HEK293 (cell line): ENCODE measurements around the gene TEAD1.

Experiments
- CTCF ChIA-PET: fragments of 350-600 bp; formaldehyde crosslinking; extraction: SDS; loops from one replicate; lab custom pipeline; 2021; ENCODE audit warnings: antibody characterized with exemption; lab: Yijun Ruan, JAX
- POLR2A ChIA-PET: fragments of 300-600 bp; formaldehyde crosslinking; extraction: SDS; loops from one replicate; lab custom pipeline; 2020; ENCODE audit warnings: antibody characterized with exemption, inconsistent platforms; lab: Yijun Ruan, JAX
- H3K27ac ChIP-seq: fragments of 200-500 bp; sonication (Bioruptor generic); 2 replicates; pipeline ENCODE4 v1.5.1; 2014; ENCODE audit warnings: low read depth, low read length, control low read depth, inconsistent platforms; ENCODE audit errors: extremely low read depth
- H3K36me3 ChIP-seq, 2 experiments: fragments of 200-500 bp in 1 of 2; sonication (Bioruptor generic) in 1 of 2; 1 replicate in 1 of 2; 2 replicates in 1 of 2; pipeline ENCODE4 v1.5.1; 2014 to 2017; ENCODE audit warnings: inconsistent platforms in 2 of 2, low read length in 2 of 2; ENCODE audit not compliant: control insufficient read depth in 2 of 2, insufficient read depth in 1 of 2
- H3K4me1 ChIP-seq: fragments of 200-500 bp; sonication (Bioruptor generic); 2 replicates; pipeline ENCODE4 v1.5.1; 2014; ENCODE audit warnings: mild to moderate bottlenecking, low read length, inconsistent platforms; ENCODE audit not compliant: control insufficient read depth, insufficient read depth
- H3K4me3 ChIP-seq: 2 replicates; pipeline ENCODE4 v1.5.1; 2011; ENCODE audit warnings: low read depth, mild to moderate bottlenecking, control low read depth, low read length, moderate library complexity
- H3K9me3 ChIP-seq: fragments of 200-500 bp; sonication (Bioruptor generic); 2 replicates; pipeline ENCODE4 v1.5.1; 2014; ENCODE audit warnings: low read depth, low read length, inconsistent platforms; ENCODE audit not compliant: control insufficient read depth, insufficient read depth
- BCL6B ChIP-seq: fragments of 450-650 bp; formaldehyde crosslinking; IDR thresholded peaks from 2 replicates; pipeline ENCODE4 v1.5.1; 2017; ENCODE audit warnings: missing biosample characterization, missing genetic modification characterization
- KLF1 ChIP-seq: fragments of 450-650 bp; formaldehyde crosslinking; IDR thresholded peaks from 2 replicates; pipeline ENCODE4 v1.5.1; 2016; ENCODE audit warnings: missing biosample characterization, missing genetic modification characterization
- KLF7 ChIP-seq: fragments of 450-650 bp; formaldehyde crosslinking; IDR thresholded peaks from 2 replicates; pipeline ENCODE4 v1.5.1; 2016; ENCODE audit warnings: missing biosample characterization, missing genetic modification characterization, borderline replicate concordance
- MYNN ChIP-seq: fragments of 450-650 bp; formaldehyde crosslinking; IDR thresholded peaks from 2 replicates; pipeline ENCODE4 v1.5.1; 2016; ENCODE audit warnings: missing biosample characterization, missing genetic modification characterization, borderline replicate concordance
- RBAK ChIP-seq: fragments of 450-650 bp; formaldehyde crosslinking; IDR thresholded peaks from 2 replicates; pipeline ENCODE4 v1.5.1; 2016; ENCODE audit warnings: missing biosample characterization, missing genetic modification characterization
- TRIM28 ChIP-seq: IDR thresholded peaks from 2 replicates; pipeline ENCODE4 v1.6.1; 2011; ENCODE audit warnings: low read length, control low read depth, borderline replicate concordance
- ZBTB11 ChIP-seq: fragments of 450-650 bp; formaldehyde crosslinking; conservative IDR thresholded peaks from 2 replicates; pipeline ENCODE4 v1.5.1; 2016; ENCODE audit warnings: low read depth, missing biosample characterization, missing genetic modification characterization
- ZBTB21 ChIP-seq: fragments of 450-650 bp; formaldehyde crosslinking; IDR thresholded peaks from 2 replicates; pipeline ENCODE4 v1.5.1; 2017; ENCODE audit warnings: missing biosample characterization, missing genetic modification characterization
- ZFP3 ChIP-seq: fragments of 450-650 bp; formaldehyde crosslinking; IDR thresholded peaks from 2 replicates; pipeline ENCODE4 v1.5.1; 2016; ENCODE audit warnings: low read depth, missing biosample characterization, missing genetic modification characterization
- ZNF114 ChIP-seq: fragments of 450-650 bp; formaldehyde crosslinking; IDR thresholded peaks from 2 replicates; pipeline ENCODE4 v1.5.0; 2017; ENCODE audit warnings: missing biosample characterization, missing genetic modification characterization
- ZNF138 ChIP-seq: fragments of 450-650 bp; formaldehyde crosslinking; IDR thresholded peaks from 2 replicates; pipeline ENCODE4 v1.5.1; 2016; ENCODE audit warnings: missing biosample characterization, missing genetic modification characterization, borderline replicate concordance
- ZNF16 ChIP-seq: fragments of 450-650 bp; formaldehyde crosslinking; IDR thresholded peaks from 2 replicates; pipeline ENCODE4 v1.5.1; 2016; ENCODE audit warnings: low read depth, missing biosample characterization, missing genetic modification characterization
- ZNF202 ChIP-seq: fragments of 450-650 bp; formaldehyde crosslinking; IDR thresholded peaks from 2 replicates; pipeline ENCODE4 v1.5.1; 2016; ENCODE audit warnings: missing biosample characterization, missing genetic modification characterization, borderline replicate concordance
- ZNF221 ChIP-seq: fragments of 450-650 bp; formaldehyde crosslinking; IDR thresholded peaks from 2 replicates; pipeline ENCODE4 v1.5.1; 2017; ENCODE audit warnings: missing biosample characterization, missing genetic modification characterization, borderline replicate concordance
- ZNF239 ChIP-seq: fragments of 450-650 bp; formaldehyde crosslinking; IDR thresholded peaks from 2 replicates; pipeline ENCODE4 v1.5.1; 2016; ENCODE audit warnings: missing biosample characterization, missing genetic modification characterization
- ZNF350 ChIP-seq: fragments of 450-650 bp; formaldehyde crosslinking; IDR thresholded peaks from 2 replicates; pipeline ENCODE4 v1.5.0; 2017; ENCODE audit warnings: missing biosample characterization, mild to moderate bottlenecking, missing genetic modification characterization
- ZNF501 ChIP-seq: fragments of 450-650 bp; formaldehyde crosslinking; IDR thresholded peaks from 2 replicates; pipeline ENCODE4 v1.5.1; 2016; ENCODE audit warnings: missing biosample characterization, missing genetic modification characterization
- ZNF529 ChIP-seq: fragments of 450-650 bp; formaldehyde crosslinking; IDR thresholded peaks from 2 replicates; pipeline ENCODE4 v1.5.1; 2017; ENCODE audit warnings: missing genetic modification characterization, missing biosample characterization; ENCODE audit not compliant: insufficient replicate concordance
- ZNF791 ChIP-seq: fragments of 450-650 bp; formaldehyde crosslinking; IDR thresholded peaks from 2 replicates; pipeline ENCODE4 v1.5.1; 2016; ENCODE audit warnings: missing biosample characterization, missing genetic modification characterization
- ZSCAN30 ChIP-seq: fragments of 450-650 bp; IDR thresholded peaks from 2 replicates; pipeline ENCODE4 v1.5.1; 2018; ENCODE audit warnings: missing biosample characterization, mild to moderate bottlenecking, missing genetic modification characterization, moderate library complexity
- TF ChIP-seq, protein P1 (sequence below): fragments of 450-650 bp; formaldehyde crosslinking; IDR thresholded peaks from 2 replicates; pipeline ENCODE4 v1.5.1; 2017; ENCODE audit warnings: missing biosample characterization, missing genetic modification characterization
- TF ChIP-seq, protein P2 (sequence below): fragments of 450-650 bp; formaldehyde crosslinking; IDR thresholded peaks from 2 replicates; pipeline ENCODE4 v1.5.1; 2016; ENCODE audit warnings: missing biosample characterization, missing genetic modification characterization
- TF ChIP-seq, protein P3 (sequence below): fragments of 450-650 bp; formaldehyde crosslinking; IDR thresholded peaks from 2 replicates; pipeline ENCODE4; 2016; ENCODE audit warnings: missing biosample characterization, missing genetic modification characterization
- TF ChIP-seq, protein P4 (sequence below): fragments of 450-650 bp; formaldehyde crosslinking; IDR thresholded peaks from 2 replicates; pipeline ENCODE4 v1.5.1; 2016; ENCODE audit warnings: missing biosample characterization, missing genetic modification characterization

The TEAD1 gene

GRCh38 chr11:12966002-12966401 lies 291.8 kb downstream of the TEAD1 start:
- Histone ChIP-seq H3K27ac (no peak overlapping the region), H3K4me3 (no peak overlapping the region), H3K9me3 (no peaks in the 10 kb centered on the region), H3K4me1 (no peaks in the 10 kb centered on the region), H3K36me3 (no peaks in the 10 kb centered on the region)
- CTCF ChIA-PET: interaction anchor here (0.5 to 3.4 kb wide), 12 partner anchors 8 to 1271 kb away, joined by 3 to 29 read pairs (median 4); no protein-coding TSS in a partner anchor
- TF ChIP-seq ZFP3 (tag by site-specific recombination) (no peak), ZSCAN30 (no peak), ZNF791 (no peak), ZNF350 (tag by site-specific recombination) (no peak), ZNF529 (tag by site-specific recombination) (no peak), ZNF114 (no peak)
- POLR2A ChIA-PET: no interaction called here

GRCh38 chr11:12968101-12968500 lies 293.9 kb downstream of the TEAD1 start:
- H3K4me3 ChIP-seq: no peak overlapping the region
- no peaks in the 10 kb centered on the region for H3K36me3 ChIP-seq
- ChIA-PET CTCF (no interaction called here), POLR2A (no interaction called here)
- no peak overlapping the region for H3K27ac ChIP-seq
- H3K9me3 ChIP-seq: no peaks in the 10 kb centered on the region
- TF ChIP-seq ZNF138 (tag by site-specific recombination): no peak
- TF ChIP-seq BCL6B: no peak
- TF ChIP-seq ZNF202 (tag by site-specific recombination): no peak
- no peak for TF ChIP-seq ZNF501
- TF ChIP-seq, protein P1, sequence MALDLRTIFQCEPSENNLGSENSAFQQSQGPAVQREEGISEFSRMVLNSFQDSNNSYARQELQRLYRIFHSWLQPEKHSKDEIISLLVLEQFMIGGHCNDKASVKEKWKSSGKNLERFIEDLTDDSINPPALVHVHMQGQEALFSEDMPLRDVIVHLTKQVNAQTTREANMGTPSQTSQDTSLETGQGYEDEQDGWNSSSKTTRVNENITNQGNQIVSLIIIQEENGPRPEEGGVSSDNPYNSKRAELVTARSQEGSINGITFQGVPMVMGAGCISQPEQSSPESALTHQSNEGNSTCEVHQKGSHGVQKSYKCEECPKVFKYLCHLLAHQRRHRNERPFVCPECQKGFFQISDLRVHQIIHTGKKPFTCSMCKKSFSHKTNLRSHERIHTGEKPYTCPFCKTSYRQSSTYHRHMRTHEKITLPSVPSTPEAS (tag by site-specific recombination): no peak
- TF ChIP-seq, protein P2, sequence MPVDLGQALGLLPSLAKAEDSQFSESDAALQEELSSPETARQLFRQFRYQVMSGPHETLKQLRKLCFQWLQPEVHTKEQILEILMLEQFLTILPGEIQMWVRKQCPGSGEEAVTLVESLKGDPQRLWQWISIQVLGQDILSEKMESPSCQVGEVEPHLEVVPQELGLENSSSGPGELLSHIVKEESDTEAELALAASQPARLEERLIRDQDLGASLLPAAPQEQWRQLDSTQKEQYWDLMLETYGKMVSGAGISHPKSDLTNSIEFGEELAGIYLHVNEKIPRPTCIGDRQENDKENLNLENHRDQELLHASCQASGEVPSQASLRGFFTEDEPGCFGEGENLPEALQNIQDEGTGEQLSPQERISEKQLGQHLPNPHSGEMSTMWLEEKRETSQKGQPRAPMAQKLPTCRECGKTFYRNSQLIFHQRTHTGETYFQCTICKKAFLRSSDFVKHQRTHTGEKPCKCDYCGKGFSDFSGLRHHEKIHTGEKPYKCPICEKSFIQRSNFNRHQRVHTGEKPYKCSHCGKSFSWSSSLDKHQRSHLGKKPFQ (tag by site-specific recombination): no peak
- no peak for TF ChIP-seq ZNF16 (tag by site-specific recombination)
- TF ChIP-seq, protein P3, sequence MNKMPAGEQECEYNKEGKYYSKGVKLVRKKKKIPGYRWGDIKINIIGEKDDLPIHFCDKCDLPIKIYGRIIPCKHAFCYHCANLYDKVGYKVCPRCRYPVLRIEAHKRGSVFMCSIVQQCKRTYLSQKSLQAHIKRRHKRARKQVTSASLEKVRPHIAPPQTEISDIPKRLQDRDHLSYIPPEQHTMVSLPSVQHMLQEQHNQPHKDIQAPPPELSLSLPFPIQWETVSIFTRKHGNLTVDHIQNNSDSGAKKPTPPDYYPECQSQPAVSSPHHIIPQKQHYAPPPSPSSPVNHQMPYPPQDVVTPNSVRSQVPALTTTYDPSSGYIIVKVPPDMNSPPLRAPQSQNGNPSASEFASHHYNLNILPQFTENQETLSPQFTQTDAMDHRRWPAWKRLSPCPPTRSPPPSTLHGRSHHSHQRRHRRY: no peak
- no peak for TF ChIP-seq ZNF221 (tag by site-specific recombination)
- no peak for TF ChIP-seq ZBTB11
- no peak for TF ChIP-seq ZBTB21 (tag by site-specific recombination)
- TF ChIP-seq, protein P4, sequence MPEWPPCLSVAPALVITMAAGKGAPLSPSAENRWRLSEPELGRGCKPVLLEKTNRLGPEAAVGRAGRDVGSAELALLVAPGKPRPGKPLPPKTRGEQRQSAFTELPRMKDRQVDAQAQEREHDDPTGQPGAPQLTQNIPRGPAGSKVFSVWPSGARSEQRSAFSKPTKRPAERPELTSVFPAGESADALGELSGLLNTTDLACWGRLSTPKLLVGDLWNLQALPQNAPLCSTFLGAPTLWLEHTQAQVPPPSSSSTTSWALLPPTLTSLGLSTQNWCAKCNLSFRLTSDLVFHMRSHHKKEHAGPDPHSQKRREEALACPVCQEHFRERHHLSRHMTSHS (tag by site-specific recombination): no peak
- TF ChIP-seq RBAK (tag by site-specific recombination): no peak
- no peak for TF ChIP-seq MYNN (tag by site-specific recombination)
- TF ChIP-seq TRIM28: no peak
- TF ChIP-seq KLF1 (tag by site-specific recombination): no peak
- no peak for TF ChIP-seq KLF7
- TF ChIP-seq ZNF239 (tag by site-specific recombination): no peak
- H3K4me1 ChIP-seq: no peaks in the 10 kb centered on the region
